H9 (cell line): Measurements from ENCODE around the gene NUDT16. TPM values are rescaled to one million over a fixed set of nuclear protein-coding genes. Genes with fewer than 3 reads are reported as not detected.

Source experiments
- DNase-seq: peaks from one replicate; pipeline ENCODE4 v3.0.0-alpha.2; 2017
- H2AFZ ChIP-seq: one replicate; pipeline ENCODE4 v1.6.1; 2013; ENCODE audit warnings: mild to moderate bottlenecking, low read length, control low read depth, moderate library complexity
- H2AK5ac ChIP-seq: 2 replicates; pipeline ENCODE4 v1.6.1; 2013; ENCODE audit warnings: low read length, control low read depth, mixed read lengths; ENCODE audit not compliant: insufficient read length
- H2BK120ac ChIP-seq: one replicate; pipeline ENCODE4 v1.6.1; 2013; ENCODE audit warnings: low read depth, mild to moderate bottlenecking, low read length, control low read depth, inconsistent platforms; ENCODE audit not compliant: poor library complexity, severe bottlenecking
- H2BK12ac ChIP-seq: 2 replicates; pipeline ENCODE4 v1.6.1; 2013; ENCODE audit warnings: low read length, control low read depth, mixed read lengths, low read depth; ENCODE audit not compliant: insufficient read length
- H2BK15ac ChIP-seq: 2 replicates; pipeline ENCODE4 v1.6.1; 2013; ENCODE audit warnings: low read depth, low read length, control low read depth
- H2BK20ac ChIP-seq: one replicate; pipeline ENCODE4 v1.6.1; 2013; ENCODE audit warnings: low read depth, mild to moderate bottlenecking, low read length, control low read depth, inconsistent platforms; ENCODE audit not compliant: poor library complexity, severe bottlenecking
- H2BK5ac ChIP-seq: 2 replicates; pipeline ENCODE4 v1.6.1; 2013; ENCODE audit warnings: low read length, control low read depth, mixed read lengths; ENCODE audit not compliant: insufficient read length
- H3K14ac ChIP-seq: 2 replicates; pipeline ENCODE4 v1.6.1; 2013; ENCODE audit warnings: low read length, control low read depth; ENCODE audit not compliant: insufficient read depth
- H3K18ac ChIP-seq: 2 replicates; pipeline ENCODE4 v1.6.1; 2013; ENCODE audit warnings: low read depth, mild to moderate bottlenecking, mixed read lengths, low read length, control low read depth; ENCODE audit not compliant: insufficient read length
- H3K23ac ChIP-seq: 2 replicates; pipeline ENCODE4 v1.6.1; 2013; ENCODE audit warnings: low read length, control low read depth, mixed read lengths, low read depth; ENCODE audit not compliant: insufficient read length
- H3K23me2 ChIP-seq: 2 replicates; pipeline ENCODE4 v1.6.1; 2013; ENCODE audit warnings: low read depth, mild to moderate bottlenecking, mixed read lengths, low read length, control low read depth; ENCODE audit not compliant: insufficient read length, poor library complexity, severe bottlenecking
- H3K27ac ChIP-seq: 2 replicates; pipeline ENCODE4 v1.5.1; 2013; ENCODE audit warnings: low read length, control low read depth, mixed read lengths, low read depth; ENCODE audit not compliant: insufficient read length
- H3K27me3 ChIP-seq: 2 replicates; pipeline ENCODE4 v1.6.1; 2013; ENCODE audit warnings: low read length, control low read depth, inconsistent platforms; ENCODE audit not compliant: insufficient read depth
- H3K4ac ChIP-seq: 2 replicates; pipeline ENCODE4 v1.6.1; 2013; ENCODE audit warnings: low read depth, mild to moderate bottlenecking, control low read depth, inconsistent platforms, low read length, moderate library complexity
- H3K4me1 ChIP-seq: 2 replicates; pipeline ENCODE4 v1.6.1; 2013; ENCODE audit warnings: low read length, control low read depth, inconsistent platforms; ENCODE audit not compliant: insufficient read depth
- H3K4me2 ChIP-seq: 2 replicates; pipeline ENCODE4 v1.6.1; 2013; ENCODE audit warnings: low read length, control low read depth, mixed read lengths; ENCODE audit not compliant: insufficient read length, insufficient read depth
- H3K56ac ChIP-seq: 2 replicates; pipeline ENCODE4 v1.6.1; 2013; ENCODE audit warnings: low read depth, mild to moderate bottlenecking, mixed read lengths, low read length, control low read depth; ENCODE audit not compliant: insufficient read length
- H3K79me1 ChIP-seq: 2 replicates; pipeline ENCODE4 v1.6.1; 2013; ENCODE audit warnings: low read depth, mild to moderate bottlenecking, moderate library complexity, low read length, control low read depth, inconsistent platforms; ENCODE audit not compliant: insufficient read depth, poor library complexity, severe bottlenecking
- H3K79me2 ChIP-seq: 2 replicates; pipeline ENCODE4 v1.6.1; 2013; ENCODE audit warnings: low read length, control low read depth, inconsistent platforms; ENCODE audit not compliant: insufficient read depth
- H3K9ac ChIP-seq: 2 replicates; pipeline ENCODE4 v1.6.1; 2013; ENCODE audit warnings: low read length, control low read depth, mixed read lengths; ENCODE audit not compliant: insufficient read length; ENCODE audit errors: extremely low read depth
- H3K9me3 ChIP-seq: one replicate; pipeline ENCODE4 v1.6.1; 2013; ENCODE audit warnings: low read depth, low read length, inconsistent platforms; ENCODE audit not compliant: control insufficient read depth
- H3T11ph ChIP-seq: one replicate; pipeline ENCODE4 v1.6.1; 2013; ENCODE audit warnings: mild to moderate bottlenecking, low read length, control low read depth, inconsistent platforms
- H4K20me1 ChIP-seq: one replicate; pipeline ENCODE4 v1.6.1; 2013; ENCODE audit not compliant: control insufficient read depth, insufficient read length, insufficient read depth
- H4K5ac ChIP-seq: 2 replicates; pipeline ENCODE4 v1.6.1; 2013; ENCODE audit warnings: low read depth, mild to moderate bottlenecking, mixed read lengths, low read length, control low read depth; ENCODE audit not compliant: insufficient read length
- H4K8ac ChIP-seq: replicated peaks from 2 replicates; pipeline ENCODE4 v1.6.1; 2013; ENCODE audit warnings: low read length, control low read depth, mixed read lengths, low read depth; ENCODE audit not compliant: insufficient read length
- H4K91ac ChIP-seq: 2 replicates; pipeline ENCODE4 v1.6.1; 2013; ENCODE audit warnings: low read depth, mild to moderate bottlenecking, moderate library complexity, mixed read lengths, low read length, control low read depth; ENCODE audit not compliant: insufficient read length
- H3K27ac Mint-ChIP-seq, 3 experiments: 2 replicates in 2 of 3; 3 replicates in 1 of 3; pipeline ENCODE4 v1.8.0; 2020 to 2021; ENCODE audit warnings: mixed read lengths in 3 of 3, mild to moderate bottlenecking in 1 of 3, moderate library complexity in 1 of 3
- H3K27me3 Mint-ChIP-seq: 2 replicates; pipeline ENCODE4 v1.8.0; 2021; ENCODE audit warnings: low read depth, mild to moderate bottlenecking, moderate library complexity, mixed read lengths
- H3K36me3 Mint-ChIP-seq, 3 experiments: 2 replicates in 2 of 3; 3 replicates in 1 of 3; pipeline ENCODE4 v1.8.0; 2020 to 2021; ENCODE audit warnings: low read depth in 3 of 3, mixed read lengths in 3 of 3; ENCODE audit not compliant: insufficient read depth in 1 of 3
- H3K4me1 Mint-ChIP-seq, 2 experiments: 2 replicates each; pipeline ENCODE4 v1.8.0; 2020; ENCODE audit warnings: mixed read lengths in 2 of 2
- H3K4me3 Mint-ChIP-seq, 2 experiments: 2 replicates in 1 of 2; 3 replicates in 1 of 2; pipeline ENCODE4 v1.8.0; 2020 to 2021; ENCODE audit warnings: mild to moderate bottlenecking in 2 of 2, mixed read lengths in 2 of 2, moderate library complexity in 1 of 2
- H3K9me3 Mint-ChIP-seq, 2 experiments: 2 replicates in 1 of 2; 3 replicates in 1 of 2; pipeline ENCODE4 v1.8.0; 2020; ENCODE audit warnings: mild to moderate bottlenecking in 2 of 2, mixed read lengths in 2 of 2, moderate library complexity in 1 of 2
- CTCF ChIP-seq: fragments of 200-600 bp; sonication (generic); conservative IDR thresholded peaks from 3 replicates; pipeline ENCODE4 v1.8.0; 2021; ENCODE audit warnings: antibody characterized with exemption, mild to moderate bottlenecking
- WGBS: extraction: QIAGEN DNeasy Blood & Tissue Kit; methylation state at CpG from one replicate; pipeline ENCODE4 v1.1.7; 2013; ENCODE audit warnings: missing lambda C conversion rate, low lambda C conversion rate, mixed read lengths; ENCODE audit not compliant: insufficient read length; ENCODE audit errors: extremely low coverage; 5-methylcytosine and 5-hydroxymethylcytosine counted together
- total RNA-seq: library from RNA; stranded (reverse); gene quantifications from 2 replicates; pipeline ENCODE4 v1.2.1, GENCODE V29; 2021

Gene NUDT16
- total RNA-seq, 1 experiment from 2014 or later = 18.2 TPM

DNA sequence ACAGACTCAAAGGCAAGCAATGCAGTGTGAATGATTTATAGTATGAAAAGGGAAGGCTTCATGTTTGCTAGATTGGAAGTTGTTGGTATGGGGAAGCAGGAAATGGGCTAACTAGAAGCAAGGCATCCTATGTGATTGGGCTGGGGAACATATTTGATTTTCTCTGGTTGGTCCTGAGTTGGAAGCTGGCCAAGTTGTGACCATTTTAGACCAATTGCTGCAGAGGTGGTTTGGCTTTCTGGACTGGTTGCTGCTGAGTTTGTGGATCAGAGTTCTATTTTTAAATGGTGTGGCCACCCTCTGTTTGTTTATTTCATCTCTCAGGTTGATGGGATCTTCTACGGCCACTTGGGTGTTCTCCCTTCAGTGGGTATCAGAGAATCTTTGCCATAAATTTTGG, 39.7 kb downstream of the NUDT16 start:
- Mint-ChIP-seq H3K36me3 (no peaks in the 10 kb centered on the region), H3K4me1 (no peaks in the 10 kb centered on the region), H3K27ac (no peak overlapping the region), H3K9me3 (no peaks in the 10 kb centered on the region), H3K27me3 (peaks cover 2% of the 10 kb centered on the region; the same call in 1 of the 2 replicates), H3K4me3 (no peak overlapping the region)
- H2BK5ac ChIP-seq = no peak overlapping the region
- no peak overlapping the region for H3K4me2 ChIP-seq
- H4K8ac ChIP-seq = no peak overlapping the region
- H2BK120ac ChIP-seq = no peak overlapping the region
- H3K9me3 ChIP-seq = no peaks in the 10 kb centered on the region
- H2BK15ac ChIP-seq = no peak overlapping the region
- H3K18ac ChIP-seq = no peak overlapping the region
- no peaks in the 10 kb centered on the region for H3K4me1 ChIP-seq
- DNase-seq = no peak
- no peak overlapping the region for H2BK12ac ChIP-seq
- H3K23ac ChIP-seq = no peak overlapping the region
- H3K23me2 ChIP-seq = no peaks in the 10 kb centered on the region
- H3K79me2 ChIP-seq = no peaks in the 10 kb centered on the region
- TF ChIP-seq CTCF = no peak
- no peak overlapping the region for H2AK5ac ChIP-seq
- H3K79me1 ChIP-seq = no peaks in the 10 kb centered on the region
- H2BK20ac ChIP-seq = no peak overlapping the region
- no peak overlapping the region for H3K4ac ChIP-seq
- H2AFZ ChIP-seq = no peak overlapping the region
- H3K27me3 ChIP-seq = no peaks in the 10 kb centered on the region
- no peak overlapping the region for H4K91ac ChIP-seq
- no peaks in the 10 kb centered on the region for H4K20me1 ChIP-seq
- H3T11ph ChIP-seq = no peak overlapping the region
- no peak overlapping the region for H3K14ac ChIP-seq
- no peak overlapping the region for H4K5ac ChIP-seq
- H3K56ac ChIP-seq = no peak overlapping the region
- no peak overlapping the region for H3K9ac ChIP-seq
- WGBS = no CpG with 5 or more reads among the region's 1 CpG
- no peak overlapping the region for H3K27ac ChIP-seq
